Transverse colon (tissue), 4 donors: Measurements from ENCODE around the gene CFAP65.

Source experiments
- CTCF ChIP-seq, 5 experiments: fragments of 200-600 bp in 3 of 5; fragments of 450-650 bp in 2 of 5; sonication (generic) in 3 of 5; IDR thresholded peaks; 1 replicate in 2 of 5; 2 replicates in 3 of 5; pipeline ENCODE4 v1.5.1; 2016 to 2017; ENCODE audit warnings: antibody characterized with exemption in 5 of 5, inconsistent platforms in 3 of 5, mild to moderate bottlenecking in 2 of 5, moderate library complexity in 1 of 5
- EP300 ChIP-seq: sonication (generic); formaldehyde crosslinking; IDR thresholded peaks from one replicate; pipeline ENCODE4 v1.6.1; 2017; ENCODE audit warnings: antibody characterized with exemption, low read depth
- POLR2AphosphoS5 ChIP-seq, 3 donors: sonication (generic); formaldehyde crosslinking; IDR thresholded peaks; one replicate each; pipeline ENCODE4 v1.6.1; 2016; ENCODE audit warnings: antibody characterized with exemption in 3 of 3

GRCh38 chr2:219019436-219019835 is 21.9 kb downstream of the CFAP65 start:
- TF ChIP-seq CTCF (IDR thresholded peaks at IDR 0.05), result no peak
- TF ChIP-seq EP300, result no peak
- TF ChIP-seq POLR2AphosphoS5 (IDR thresholded peaks at IDR 0.05), result no peak
